HG03342 (cell line): Measurements from ENCODE around the gene MIR17HG.
"Not testable (repeated sequence)": the region's sequence is repeated elsewhere in the genome, so short reads cannot be mapped to it uniquely, and the experiment has no call there.

Source experiments
- ATAC-seq: cut with Tn5 transposase; IDR thresholded peaks from one replicate; pipeline ENCODE4 v1.9.1; 2021; ENCODE audit warnings: mild to moderate bottlenecking, moderate library complexity; ENCODE audit not compliant: unreplicated experiment

MIR17HG gene

DNA sequence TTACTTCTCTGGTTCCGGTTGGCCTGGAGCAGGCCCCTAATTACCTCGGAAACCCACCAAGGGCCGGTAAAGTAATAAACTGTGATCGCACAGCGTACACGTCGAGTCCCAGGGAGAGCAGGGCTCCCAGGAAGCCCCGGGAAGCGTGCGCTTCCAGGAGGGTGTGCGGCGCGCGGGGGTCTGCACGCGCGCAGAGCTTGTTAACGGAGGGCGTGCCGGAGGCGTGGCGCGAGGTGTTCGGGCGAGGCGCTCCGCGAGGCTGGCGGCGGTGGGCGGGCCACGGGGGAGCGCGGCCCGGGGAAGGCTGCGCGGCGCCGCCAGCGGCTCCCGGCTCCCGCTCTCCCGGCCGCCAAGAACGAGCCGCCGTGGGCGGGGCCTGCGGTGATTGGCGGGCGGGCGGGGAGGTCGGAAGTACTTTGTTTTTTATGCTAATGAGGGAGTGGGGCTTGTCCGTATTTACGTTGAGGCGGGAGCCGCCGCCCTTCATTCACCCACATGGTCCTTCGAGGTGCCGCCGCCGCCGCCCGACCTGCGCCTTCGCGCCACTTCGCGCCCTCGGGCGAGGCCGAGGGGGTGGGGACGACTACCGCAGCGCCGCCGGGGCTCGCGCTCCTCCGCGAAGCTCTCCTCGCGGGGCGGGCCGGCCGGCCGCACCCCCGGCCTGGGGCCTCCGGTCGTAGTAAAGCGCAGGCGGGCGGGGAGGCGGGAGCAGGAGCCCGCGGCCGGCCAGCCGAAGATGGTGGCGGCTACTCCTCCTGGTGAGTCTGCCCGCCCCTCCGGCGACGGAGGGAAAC lies at the start of gene MIR17HG:
Gene MIR17HG, plus strand, starts transcription at position 486 of the 794 bp plus-strand sequence.
- ATAC-seq: peak; percentile 52

DNA sequence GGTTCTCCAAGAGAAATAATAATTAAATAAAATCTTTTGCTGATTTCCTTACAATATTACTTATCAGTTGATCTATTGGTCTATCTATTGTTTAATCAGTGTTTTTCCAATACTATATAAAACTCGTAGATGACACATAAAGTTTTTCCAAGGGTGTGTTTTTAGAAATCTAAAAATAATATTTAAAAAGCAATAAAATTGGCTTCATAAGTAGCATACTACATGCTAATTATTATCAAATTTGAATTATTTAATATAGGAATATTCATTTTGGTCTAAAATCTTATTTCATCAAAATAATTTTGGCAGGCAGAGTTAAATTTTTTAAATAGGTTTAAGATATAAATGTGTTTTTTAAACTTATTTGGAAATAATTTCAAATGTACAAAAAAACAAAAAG lies 49.4 kb upstream of the MIR17HG start:
- ATAC-seq: no peak

DNA sequence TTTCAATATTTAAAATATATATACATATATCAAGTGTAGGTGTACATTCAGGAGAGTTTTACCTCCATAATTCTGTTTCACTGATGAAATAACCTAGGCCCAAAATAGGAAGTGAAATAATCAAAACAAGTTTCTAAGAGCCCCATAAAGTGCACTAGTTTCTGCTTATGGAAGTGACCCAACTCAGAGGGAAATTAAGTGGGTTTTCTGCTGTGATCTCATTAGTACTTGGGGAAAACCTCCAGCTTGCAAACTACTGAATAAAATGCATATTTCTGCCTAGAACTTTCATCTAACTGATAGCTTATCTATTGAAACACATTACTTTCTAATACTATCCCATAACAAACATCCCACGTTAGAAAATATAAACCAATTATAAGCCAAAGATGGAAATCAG lies 45.4 kb upstream of the MIR17HG start:
- ATAC-seq: peak; percentile 87

DNA sequence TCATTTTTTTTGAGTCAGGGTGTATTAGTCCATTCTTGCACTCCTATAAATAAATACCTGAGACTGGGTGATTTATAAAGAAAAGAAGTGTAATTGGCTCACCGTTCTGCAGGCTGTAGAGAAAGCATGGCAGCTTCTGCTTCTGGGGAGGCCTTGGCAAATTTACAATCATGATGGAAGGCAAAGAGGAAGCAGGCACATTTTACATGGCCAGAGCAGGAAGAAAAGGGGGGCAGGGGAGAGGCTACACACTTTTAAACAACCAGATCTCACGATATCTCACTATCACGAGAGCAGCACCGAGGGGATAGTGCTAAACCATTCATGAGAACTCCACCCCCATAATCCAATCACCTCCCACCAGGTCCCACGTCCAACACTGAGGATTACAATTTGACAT lies 44.5 kb upstream of the MIR17HG start:
- no peak for ATAC-seq

DNA sequence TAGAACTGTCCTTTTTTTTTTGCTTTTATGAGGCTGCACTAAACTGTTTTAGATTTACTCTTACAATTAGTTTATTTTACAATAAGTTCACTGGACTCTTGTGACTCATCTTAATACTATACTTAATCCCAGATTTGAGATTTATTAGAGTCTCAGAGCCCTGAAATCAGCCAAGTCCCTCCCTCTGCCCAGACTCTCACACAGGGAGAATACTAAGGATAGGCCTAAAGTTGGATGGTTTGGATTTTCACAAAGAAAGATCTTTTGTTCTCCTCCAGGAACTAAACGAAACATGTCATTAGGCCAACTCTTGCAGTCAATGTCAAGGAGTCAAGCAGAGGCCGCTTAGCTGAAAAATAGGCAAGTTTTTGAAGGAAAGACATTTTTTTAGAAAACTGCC lies 42.7 kb upstream of the MIR17HG start:
- ATAC-seq: no peak

DNA sequence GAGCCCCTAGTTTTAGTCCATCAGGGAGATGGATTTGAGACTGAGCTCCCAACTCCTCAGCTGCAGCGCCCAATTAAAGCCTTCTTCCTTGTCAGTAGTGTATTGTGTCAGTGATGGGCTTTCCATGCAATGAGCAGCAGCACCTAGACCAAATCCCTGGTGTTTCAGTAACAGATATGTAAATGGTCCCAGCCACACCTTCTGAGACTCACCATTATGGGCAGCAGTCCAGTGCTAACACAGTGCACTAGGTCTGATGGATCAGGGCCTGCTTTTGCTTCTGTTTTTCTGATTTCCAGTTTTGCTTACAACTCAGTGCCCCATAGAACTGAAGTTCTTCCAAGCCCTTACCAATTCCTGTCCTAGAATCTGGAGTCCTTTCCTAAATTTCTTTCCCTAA lies 41.8 kb upstream of the MIR17HG start:
- no peak for ATAC-seq

DNA sequence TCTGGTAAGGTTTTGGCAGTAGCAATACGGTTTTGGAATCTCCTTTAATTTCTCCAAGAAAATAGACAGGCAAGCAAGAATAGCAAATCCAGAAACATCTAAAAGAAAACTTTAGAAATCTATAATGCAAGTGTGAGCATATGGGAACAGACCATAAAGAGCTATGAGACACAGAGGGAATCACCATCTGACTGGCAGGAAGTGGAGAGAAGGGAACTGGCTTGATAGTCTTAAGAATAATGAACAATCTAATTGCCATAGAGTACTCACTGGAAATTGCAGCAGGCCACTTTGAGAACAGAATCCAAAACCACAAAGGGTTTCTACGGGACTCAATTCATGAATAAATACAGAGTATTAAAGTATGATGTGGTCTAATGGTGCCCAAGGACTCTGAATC lies 39.6 kb upstream of the MIR17HG start:
- peak; percentile 13 for ATAC-seq

DNA sequence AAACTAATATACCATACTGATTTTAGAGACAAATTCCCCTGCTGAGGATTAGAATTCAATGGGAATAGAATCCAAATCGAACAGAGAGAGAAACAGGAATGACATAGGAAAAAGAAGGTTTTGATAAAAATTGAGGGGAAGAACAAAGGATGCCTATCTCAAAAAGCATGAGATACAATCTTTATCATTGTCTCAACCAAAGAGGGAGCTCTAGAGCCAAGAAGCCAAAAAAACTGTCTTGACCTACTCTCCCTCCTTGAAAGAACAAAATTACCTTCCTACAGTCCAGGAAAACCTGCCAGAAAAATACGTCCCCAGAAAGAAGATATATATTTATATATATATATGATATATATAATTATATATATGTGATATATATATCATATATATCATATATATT lies 39.2 kb upstream of the MIR17HG start:
- peak; percentile 33 for ATAC-seq

DNA sequence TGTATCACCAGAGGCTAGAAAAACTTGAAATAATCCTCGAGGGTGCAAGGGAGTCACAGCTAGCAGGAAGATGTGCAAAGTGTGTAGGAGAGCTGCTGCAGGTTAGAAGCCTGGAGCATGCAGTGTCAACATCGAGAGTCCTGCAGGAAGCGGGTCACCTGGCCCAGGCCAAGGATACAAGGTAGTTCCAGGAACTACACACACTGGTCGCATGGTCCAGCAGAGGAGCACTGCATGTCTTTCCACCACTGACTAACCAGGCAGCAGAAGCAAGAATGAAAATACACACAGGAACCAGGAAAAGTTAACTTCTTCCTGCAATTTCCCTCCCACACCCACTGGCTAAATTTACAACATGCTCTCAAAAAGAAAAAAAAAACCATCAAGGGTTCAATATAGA lies 36.0 kb upstream of the MIR17HG start:
- no peak for ATAC-seq

DNA sequence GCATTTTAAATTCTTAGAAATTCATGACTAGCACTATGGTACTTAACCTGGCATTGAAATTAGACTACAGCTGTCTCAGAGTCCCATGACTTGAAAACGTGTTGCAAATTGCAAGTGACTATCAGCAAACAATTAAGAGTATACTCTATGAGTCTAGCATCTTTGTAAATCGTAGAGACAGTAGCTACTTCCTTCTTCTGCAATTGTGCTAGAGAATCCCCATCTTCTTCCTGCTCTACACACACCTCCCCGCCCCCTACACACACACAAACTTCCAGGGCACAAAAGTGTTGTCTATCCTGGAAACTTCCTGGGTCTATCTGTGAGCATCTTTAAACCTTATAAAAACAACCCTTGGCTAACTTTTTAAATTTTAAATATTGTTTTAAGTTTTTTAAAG lies 35.2 kb upstream of the MIR17HG start:
- ATAC-seq: peak; percentile 39

DNA sequence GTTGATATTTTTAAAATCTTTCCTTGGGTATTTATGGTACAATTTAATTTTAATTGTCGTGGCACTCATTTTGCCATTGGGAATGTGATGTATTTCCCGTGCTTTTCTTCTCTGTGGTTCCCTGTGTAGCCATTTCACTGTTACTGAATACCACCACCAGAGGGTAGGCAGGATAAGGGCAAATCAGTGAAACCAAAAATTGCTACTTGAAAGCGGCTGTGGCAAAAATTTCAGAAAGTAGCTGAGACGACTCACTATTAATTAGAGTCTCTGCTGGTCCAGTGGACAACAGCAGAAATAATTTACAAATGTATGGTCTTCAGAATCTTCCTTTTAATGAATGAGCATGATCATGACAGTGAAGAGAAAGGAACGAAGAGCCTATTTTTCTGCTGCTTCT lies 34.4 kb upstream of the MIR17HG start:
- ATAC-seq: peak; percentile 78

DNA sequence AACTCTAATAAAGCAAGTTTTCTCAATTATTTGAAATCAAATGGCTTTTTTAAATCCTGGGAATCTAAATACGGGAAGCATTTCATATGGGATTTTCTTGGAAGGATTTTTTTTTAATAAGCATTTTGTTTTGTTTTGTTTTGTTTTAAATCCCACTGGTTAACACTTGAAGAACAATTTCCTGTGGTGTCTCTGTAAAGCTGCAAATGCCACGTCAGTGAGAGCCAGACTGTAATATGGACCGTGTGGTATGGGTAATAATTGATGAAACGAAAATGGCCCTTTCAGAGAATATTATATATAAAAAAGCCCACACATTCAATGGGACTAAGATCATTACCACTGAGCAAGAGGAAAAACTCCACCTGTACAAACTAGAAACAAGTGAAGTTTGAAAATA lies 33.9 kb upstream of the MIR17HG start:
- peak; percentile 65 for ATAC-seq

DNA sequence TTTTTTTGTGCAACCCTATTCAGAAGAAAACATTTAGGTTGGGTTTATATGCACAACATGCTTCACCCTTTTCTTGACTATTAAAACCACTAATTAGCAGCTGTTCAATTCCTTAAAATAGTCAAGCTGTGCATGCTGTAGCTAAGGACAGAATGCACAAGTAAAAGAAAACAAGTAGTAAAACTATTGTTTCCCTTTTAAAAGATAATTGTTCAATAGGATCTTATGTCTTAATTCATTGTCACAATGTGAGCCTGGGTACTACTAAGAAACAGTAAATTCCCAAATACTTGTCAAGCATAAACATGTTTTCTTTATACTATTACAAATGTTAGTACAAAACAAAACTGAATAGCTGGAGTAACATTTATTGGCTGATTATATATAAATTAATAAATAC lies 32.6 kb upstream of the MIR17HG start:
- no peak for ATAC-seq

DNA sequence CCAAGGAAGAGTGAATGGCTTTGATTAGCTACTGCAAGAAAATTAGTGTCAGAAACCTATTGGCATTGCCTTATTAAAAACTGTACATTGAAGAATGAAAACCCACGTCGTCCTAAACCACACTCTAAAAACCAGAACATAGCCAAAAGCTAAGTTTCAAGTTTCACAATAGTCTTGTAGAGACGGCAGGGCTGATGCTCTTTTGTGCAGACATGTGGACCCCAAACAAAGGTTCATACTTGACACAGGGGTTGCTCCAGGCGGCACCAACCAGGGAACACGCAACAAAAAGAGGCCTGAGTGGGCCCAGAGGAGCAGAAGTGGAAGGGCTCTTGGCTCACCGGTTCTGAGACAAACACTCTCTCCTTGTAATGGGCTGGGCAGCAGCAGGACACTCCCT lies 28.6 kb upstream of the MIR17HG start:
- no peak for ATAC-seq

DNA sequence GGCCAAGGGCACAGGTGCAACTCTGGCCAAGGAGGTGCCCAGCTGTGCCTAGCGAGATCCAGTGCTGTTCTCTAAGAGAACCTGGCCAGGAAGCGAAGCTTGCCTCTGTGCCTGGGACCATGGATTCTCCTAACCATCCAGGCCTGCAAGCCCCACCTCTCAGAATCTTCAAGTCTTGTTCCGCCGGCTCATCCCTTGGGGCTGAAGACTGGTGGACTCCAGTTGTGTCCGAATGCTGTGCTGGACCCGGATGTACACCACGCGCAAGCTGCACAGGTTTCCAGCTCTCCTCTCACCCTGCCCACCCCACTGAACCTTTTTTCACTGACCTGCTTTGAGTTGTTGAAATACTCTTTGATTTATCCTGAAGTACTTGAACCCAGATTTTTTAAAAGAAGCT lies 27.5 kb upstream of the MIR17HG start:
- ATAC-seq: no peak

DNA sequence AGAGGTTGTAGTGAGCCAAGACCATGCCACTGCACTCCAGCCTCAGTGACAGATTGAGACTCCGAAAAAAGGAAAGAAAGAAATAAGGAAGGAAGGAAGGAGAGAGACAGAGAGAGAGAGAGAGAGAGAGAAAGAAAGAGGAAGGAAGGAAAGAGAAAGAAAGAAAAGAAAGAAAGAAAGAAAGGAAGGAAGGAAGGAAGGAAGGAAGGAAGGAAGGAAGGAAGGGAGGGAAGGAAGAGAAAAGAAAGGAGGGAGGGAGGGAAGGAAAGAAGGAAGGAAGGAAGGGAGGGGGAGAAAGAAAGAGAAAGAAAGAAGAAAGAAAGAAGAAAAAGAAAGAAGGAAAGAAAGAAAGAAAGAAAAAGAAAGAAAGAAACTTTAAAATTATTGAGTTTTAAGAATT lies 26.5 kb upstream of the MIR17HG start:
- not testable (repeated sequence) for ATAC-seq

DNA sequence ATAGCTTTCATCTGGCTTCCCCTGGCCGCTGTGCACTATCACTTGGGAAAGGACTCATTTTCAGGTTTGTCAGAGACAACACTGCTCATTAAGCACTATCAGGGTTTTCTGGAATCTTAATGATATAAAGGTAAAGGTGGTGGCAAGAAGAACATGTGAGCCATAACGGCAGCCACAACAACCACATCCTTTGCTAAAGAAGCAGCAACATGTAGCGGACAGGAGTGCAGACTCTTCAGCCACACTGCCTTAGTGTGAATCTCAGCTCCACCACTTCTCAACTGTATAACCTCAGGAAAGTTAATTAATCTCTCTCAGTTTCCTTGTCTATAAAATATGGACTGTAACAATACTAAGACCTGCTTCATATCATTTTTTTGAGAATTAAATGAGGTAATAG lies 24.1 kb upstream of the MIR17HG start:
- ATAC-seq: no peak

DNA sequence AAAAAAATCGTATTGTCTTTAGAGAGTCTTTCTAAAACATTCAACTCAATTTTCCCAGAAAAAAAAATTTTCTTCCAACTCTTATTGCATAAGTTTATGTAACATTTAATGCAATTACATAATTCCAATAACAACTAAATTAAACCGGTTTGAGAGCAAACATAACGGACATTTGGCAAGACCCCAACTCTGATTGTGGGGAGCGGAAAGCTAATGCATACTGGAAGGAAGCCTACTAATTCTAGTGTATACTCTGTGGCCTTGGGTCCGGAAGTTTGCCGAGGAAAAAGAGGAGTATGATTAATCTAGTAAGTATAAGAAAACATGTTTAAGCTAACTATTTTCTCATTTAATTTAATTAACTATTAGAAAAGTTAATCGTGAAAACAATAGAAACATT lies 21.3 kb upstream of the MIR17HG start:
- no peak for ATAC-seq

DNA sequence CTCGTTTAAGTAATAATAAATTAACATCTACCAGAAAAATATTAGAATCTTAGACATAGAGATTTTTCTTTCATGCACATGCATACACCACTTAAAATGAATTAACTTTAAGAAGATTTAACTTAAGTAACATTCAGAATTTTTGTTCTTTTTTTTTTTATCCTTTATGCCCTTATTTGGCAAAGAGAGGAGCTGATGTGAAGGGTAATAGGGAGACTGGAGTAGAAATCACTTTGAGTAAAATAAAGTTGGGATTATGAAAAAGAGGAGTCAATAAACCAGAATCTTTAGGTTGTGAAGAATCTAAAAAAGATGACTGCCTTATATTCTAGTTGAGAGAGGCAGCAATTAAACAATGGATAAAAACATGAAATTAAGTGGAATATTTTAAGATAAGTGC lies 18.8 kb upstream of the MIR17HG start:
- ATAC-seq: no peak

DNA sequence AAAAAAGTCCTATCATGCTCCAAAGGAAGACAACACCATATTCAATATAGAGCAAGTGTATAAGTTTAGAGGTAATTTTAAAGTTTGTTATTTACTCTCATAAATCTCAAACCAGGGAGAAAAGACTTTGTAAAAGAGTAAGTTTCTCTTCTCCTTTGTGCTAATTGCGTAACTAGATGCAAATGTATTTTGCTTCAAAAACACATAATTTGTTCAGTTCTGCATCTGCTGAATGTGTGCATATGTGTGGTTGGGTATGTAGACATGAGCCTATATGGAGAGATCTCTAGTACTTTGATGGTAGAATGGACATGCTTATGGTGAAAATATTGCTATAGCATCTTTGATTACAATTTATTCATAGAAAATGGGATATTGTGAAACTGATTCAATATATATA lies 17.8 kb upstream of the MIR17HG start:
- ATAC-seq: no peak

DNA sequence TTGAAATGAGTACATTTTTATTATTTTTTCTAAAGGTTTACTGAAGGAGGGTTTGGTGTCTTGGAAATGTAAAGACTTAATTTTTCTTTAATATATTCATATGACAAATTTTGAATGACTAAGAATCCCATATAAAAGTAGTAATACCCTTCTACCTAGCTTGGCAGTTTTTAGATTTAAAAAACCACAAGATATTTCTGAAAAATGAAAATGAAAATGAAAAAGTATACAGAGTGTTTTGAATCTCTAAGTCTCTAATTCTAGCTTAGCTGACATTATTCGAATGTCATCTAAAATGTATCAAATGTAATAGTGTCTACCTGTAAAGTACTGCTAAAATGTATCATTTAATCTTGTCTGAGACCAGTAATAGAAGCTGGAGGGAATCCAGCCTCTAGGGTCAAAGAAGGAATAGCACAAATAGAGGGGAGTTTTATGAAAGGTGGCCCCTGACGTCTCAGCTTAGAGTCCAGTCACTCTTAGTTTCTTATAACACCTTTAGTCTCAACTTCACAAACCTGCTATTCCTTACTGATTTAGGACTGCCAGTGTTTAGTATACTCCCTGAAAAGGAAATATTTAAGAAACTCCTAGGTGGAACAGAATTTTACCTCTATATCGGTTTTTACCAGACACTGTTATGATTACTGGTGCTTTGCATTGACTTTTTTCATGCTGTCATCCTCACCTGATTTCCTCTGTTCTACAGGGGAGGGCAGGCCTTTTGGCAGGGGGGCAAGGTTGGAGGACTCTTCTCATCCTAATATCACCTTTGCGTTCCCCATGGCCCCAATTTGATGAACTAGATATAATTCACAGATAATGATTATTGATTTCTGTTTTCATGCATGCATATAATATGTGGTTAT lies 16.2 kb upstream of the MIR17HG start:
- peak; percentile 72 for ATAC-seq

DNA sequence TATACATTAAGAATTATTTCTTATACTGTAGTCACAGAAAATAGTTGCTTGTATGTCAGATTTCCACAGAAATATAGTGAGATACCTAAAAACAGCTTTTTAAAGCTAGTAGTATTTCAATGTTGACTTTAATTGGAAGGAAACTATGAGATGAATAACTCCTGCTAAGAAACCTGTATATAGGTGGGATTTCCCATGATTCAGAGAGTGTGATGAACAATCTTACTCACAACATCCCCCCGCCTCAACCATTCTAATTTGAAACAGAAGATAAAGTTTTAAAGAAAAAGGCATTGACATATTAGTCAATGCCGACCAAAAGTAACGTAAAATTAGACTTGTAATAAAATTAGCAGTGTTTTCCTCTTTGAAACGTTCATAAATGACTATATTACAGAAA lies 1.4 kb upstream of the MIR17HG start:
- ATAC-seq: no peak
